ENCODE measurements around the gene ZNF205.
"Not testable (repeated sequence)": the region's sequence is repeated elsewhere in the genome, so short reads cannot be mapped to it uniquely, and the experiment has no call there.

ZNF205 gene
- long read RNA-seq, donor 1, partial matches to known transcripts: 0 of 7 reads
- long read RNA-seq, donor 1, other reads (novel, unspliced or antisense): 0 of 7 reads
- long read RNA-seq, donor 2, partial matches to known transcripts: 0 of 2 reads
- long read RNA-seq, donor 2, other reads (novel, unspliced or antisense): 0 of 2 reads
- long read RNA-seq, donor 3, partial matches to known transcripts: 0 of 2 reads
- long read RNA-seq, donor 3, other reads (novel, unspliced or antisense): 0 of 2 reads
- long read RNA-seq, donor 4, partial matches to known transcripts: 0 of 3 reads
- long read RNA-seq, donor 4, other reads (novel, unspliced or antisense): 0 of 3 reads
- long read RNA-seq, donor 5, partial matches to known transcripts: 0 of 4 reads
- long read RNA-seq, donor 5, other reads (novel, unspliced or antisense): 0 of 4 reads
- long read RNA-seq, donor 6, partial matches to known transcripts: 10 of 14 reads
- long read RNA-seq, donor 6, other reads (novel, unspliced or antisense): 0 of 14 reads
- long read RNA-seq, donor 7: 0 reads
- long read RNA-seq, donor 8, partial matches to known transcripts: 0 of 4 reads
- long read RNA-seq, donor 8, other reads (novel, unspliced or antisense): 0 of 4 reads

DNA sequence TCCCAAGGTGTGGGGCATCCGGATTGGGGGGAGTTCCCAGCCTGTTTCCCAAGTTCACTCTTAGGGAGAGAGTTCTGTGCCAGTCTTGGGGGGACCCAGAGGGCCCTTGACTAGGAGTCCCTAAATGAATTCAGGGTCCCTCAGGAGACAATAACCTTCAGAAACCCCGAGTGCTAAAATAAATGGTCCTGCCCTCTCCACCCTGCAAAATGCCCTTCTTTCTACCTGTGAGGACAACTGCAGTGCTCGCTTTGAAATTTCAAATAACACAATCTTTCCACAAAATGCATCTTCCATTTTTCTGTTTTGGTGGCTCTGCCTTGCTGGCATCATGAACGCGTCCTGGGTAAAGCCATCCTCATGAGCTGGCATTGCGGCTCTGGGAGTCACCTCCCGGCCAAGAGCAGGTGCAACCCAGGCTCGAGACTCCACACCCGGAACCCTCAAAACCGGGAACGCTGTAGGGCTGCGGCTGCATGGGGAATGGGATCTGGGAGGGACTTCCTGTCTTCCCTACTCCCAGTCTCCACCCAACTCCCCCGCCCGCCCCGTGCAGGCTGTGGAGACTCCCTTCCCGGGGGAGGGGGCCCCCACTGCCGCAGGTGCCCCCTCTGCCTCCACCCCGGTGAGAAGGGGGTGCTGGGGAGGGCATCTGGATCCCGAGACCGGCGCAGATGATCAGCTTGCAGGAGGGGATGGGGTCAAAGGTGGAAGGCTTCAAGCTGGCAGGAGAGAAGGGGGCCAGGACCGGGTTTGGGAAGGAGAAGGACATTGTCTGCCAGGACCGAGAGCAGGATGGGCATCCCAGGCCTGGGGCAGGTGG is at the start of gene ZNF205:
Gene ZNF205, plus strand, starts transcription at position 529 of the 823 bp plus-strand sequence. CDS start 845 bp downstream, outside the sequence.
- DNase-seq: peak; percentile 70

DNA sequence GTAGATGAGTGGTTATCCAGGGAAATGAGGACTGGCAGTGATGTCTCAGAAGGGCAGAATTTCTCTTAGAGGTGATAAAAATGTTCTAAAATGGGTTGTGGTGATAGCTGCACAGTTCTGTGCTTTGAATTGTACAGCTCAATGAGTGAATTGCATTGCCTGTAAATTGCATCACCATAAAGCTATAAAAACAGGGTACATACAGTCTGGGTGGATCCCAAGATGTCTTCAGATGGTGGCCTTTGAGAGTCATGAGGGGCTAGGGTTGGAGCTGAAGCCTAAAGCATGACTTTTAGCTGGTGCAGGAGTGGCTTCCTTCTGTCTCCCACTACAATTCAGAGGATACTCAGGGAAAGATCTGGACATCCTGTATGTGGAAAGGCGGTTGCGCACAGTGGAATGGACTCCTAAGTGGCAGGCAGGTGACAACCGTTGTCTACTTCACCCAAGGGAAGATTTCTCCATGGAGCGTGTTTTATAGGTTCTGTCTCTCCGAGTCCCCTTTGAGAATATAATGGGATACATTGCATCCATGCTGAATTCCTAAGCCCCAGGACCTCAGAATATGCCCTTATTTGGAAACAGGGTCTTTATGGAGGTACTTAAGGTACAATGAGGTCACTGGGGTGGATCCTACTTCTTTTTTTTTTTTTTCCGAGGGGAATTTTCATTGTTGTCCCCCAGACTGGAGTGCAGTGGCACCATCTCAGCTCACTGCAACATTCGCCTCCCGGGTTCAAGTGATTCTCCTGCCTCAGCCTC is 48.6 kb upstream of the ZNF205 start:
- no peak for DNase-seq

DNA sequence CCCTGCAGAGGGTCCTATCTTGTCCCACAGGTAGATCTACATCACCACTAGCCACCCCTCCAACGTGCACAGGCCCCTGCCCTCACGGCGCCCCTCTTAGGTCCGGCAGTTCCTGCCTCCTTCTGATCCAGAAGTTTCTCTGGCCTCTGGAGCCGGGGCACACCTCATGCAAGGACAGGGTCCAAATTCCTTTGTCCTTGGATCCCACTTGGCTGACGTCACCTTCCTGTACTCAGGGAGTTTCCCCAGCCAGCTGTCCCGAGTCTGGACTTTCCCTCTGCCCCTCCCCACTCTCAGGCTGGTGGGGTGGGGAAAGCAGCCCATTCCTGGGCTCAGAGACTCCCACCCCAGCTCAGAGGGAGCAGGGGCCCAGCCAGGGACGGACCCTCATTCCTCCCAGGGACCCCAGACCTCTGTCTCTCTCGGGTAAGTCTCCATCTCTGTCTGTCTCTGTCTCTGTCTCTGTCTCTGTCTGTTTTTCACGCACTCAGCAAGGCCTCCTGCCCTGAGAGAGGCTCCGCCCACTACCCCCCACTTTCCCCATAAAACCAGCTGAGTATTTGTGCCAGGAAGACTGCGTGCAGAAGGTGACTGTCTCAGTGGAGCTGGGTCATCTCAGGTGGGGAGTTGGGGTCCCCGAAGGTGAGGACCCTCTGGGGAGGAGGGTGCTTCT is 47.2 kb upstream of the ZNF205 start, which contains the start of gene IL32:
Gene IL32, plus strand, starts transcription at position 572 of the 673 bp plus-strand sequence. CDS start 172 bp downstream, outside the sequence.
- no peak for DNase-seq

DNA sequence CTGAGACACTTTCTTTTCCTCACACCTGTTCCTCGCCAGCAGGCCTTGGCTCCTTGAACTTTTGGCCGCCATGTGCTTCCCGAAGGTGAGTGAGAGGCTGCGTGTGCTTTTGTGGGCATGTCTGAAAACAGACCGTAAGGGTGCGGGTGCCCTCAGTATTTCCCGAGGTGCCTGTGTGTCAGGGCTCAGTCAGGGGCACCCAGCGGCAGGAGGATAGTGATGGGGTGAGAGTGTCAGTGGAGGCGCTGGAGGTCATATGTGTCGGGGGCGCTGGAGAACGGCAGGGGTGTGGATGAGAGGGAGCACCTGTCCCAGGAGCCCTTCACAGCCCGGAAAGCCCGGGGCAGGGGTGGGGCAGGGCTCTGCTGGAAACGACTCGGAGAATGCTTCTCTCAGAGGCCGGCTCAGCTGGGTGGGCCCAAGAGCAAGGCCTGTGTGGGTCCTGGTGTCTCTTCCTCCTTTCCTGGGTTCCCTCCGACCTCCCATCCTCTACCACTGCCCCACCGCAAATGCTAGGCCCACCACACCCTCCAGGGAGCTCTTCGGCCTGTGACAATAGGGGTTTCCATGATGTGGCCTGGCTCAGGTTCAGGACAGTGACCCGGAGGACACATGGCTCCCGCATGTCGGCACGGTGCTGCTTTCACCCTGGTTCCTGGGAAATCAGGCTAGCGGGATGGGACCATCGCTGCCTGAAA is 46.5 kb upstream of the ZNF205 start:
- no peak for DNase-seq

DNA sequence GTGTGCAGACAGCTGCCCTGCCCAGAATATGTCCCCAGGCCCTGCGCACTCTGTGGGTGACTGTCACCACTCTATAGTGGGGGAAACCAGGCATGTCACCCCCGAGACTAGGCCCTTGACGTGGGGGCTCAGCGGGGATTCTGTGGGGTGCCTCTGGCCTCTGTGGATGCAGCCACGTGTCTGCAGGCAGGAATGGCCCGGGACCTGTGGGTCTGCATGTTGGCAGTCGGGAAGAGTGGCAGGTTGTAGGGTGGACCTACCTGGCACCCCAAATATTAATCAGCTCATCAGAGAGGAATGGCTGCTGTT is 46.0 kb upstream of the ZNF205 start:
- no peak for DNase-seq

DNA sequence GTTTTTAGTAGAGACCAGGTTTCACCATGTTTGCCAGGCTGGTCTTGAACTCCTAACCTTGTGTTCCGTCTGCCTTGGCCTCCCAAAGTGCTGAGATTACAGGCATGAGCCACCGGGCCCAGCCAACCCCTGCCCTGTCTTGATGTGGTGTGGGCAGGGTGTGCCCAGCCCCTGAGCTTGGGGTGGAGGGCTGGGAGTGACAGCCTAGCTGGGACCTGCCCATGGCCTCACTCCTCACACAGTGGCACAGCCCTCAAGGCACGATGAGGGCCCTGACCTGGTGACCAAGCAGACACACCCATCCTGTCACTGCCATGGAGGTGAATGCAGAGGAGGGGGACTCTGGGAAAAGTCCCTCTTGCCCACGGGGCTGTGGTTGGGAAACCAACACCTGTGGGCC is 43.9 kb upstream of the ZNF205 start:
- no peak for DNase-seq

DNA sequence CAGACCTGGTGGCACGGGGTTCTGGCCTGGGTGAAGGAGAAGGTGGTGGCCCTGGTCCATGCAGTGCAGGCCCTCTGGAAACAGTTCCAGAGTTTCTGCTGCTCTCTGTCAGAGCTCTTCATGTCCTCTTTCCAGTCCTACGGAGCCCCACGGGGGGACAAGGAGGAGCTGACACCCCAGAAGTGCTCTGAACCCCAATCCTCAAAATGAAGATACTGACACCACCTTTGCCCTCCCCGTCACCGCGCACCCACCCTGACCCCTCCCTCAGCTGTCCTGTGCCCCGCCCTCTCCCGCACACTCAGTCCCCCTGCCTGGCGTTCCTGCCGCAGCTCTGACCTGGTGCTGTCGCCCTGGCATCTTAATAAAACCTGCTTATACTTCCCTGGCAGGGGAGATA is 43.2 kb upstream of the ZNF205 start:
- not testable (repeated sequence) for DNase-seq

DNA sequence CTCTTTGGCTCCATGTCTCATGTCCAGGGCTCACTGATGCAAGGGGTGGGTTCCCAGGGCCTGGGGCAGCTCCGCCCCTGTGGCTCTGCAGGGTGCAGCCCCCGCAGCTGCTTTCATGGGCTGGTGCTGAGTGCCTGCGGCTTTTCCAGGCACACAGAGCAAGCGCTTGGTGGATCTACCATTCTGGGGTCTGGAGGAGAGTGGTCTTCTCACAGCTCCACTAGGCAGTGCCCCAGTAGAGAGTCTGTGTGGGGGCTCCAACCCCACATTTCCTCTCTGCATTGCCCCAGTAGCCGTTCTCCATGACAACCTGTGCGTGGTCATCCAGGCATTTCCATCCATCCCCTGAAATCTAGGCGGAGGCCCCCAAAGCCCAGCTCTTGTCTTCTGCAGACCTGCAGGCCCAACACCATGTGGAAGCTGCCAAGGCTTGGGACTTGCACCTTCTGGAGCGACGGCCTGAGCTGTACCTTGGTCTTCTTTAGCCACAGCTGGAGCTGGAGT is 41.7 kb upstream of the ZNF205 start:
- no peak for DNase-seq

DNA sequence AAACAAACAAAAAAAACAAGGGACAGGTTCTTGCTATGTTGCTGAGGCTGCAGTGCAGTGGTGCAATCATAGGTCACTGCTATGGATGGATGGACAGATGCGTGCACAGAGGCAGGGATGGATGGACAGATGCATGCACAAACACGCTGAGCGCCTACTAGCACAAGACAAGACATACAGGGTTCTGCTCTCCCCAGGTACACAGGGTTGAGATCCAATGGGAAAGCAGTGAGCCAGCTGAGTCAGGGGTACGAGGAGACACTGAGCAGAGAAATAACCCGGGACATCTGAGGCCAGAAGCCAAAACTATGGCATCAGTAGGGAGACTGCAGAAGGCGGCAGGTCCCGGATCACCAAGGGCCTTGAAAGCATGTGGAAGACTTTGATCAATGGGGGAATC is 40.7 kb upstream of the ZNF205 start:
- no peak for DNase-seq

DNA sequence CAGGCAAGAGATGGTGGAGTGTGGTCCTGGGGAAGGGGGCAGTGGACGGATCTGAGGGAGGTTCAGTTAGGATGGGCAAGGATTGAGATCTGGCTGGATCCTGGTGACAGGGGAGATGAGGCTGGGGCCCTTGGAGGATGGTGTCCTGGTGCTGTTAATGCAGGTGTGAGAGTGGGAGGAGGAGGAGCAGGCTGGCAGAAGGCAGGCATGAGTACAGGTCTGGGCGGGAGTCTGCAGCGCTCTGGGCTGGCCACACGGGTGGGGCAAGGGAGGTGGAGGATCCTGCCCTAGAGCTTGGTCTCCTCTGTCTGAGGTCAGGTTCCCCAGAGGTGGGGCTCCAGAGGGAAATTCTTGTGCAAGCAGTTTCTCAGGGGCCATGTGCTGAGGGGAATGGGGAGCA is 40.2 kb upstream of the ZNF205 start:
- DNase-seq: not testable (repeated sequence)

DNA sequence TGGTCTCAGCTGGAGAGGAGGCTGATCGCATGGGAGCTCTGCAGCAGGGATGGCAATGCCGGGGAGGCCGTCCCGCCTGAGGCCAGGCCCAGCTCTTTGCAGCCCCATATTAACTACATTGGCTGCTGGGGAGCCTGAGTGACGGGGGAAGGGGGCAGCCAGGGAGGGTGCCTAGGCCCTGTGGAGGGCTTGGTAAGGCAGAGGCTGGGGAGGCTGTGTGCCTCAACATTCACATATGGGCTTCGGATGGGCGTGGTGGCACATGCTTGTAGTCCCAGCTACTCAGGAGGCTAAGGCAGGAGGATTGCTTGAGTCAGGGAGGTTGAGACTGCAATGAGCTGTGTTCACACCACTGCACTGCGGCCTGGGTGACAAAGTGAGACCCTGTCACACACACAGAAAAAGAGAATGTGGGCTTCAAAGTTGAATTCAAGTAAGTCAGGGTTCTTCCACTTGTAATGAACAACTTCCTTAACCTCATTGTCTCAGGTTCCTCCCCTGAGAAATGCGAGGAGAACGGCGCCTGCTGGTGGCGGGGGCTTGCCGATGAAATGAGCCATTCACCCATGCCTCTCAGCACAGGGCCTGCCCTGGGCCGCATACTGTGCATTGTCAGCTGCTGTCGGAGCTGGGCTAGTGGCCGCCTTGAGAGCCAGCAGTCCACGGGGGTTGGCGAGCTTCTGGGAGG is 39.7 kb upstream of the ZNF205 start:
- DNase-seq: not testable (repeated sequence)

DNA sequence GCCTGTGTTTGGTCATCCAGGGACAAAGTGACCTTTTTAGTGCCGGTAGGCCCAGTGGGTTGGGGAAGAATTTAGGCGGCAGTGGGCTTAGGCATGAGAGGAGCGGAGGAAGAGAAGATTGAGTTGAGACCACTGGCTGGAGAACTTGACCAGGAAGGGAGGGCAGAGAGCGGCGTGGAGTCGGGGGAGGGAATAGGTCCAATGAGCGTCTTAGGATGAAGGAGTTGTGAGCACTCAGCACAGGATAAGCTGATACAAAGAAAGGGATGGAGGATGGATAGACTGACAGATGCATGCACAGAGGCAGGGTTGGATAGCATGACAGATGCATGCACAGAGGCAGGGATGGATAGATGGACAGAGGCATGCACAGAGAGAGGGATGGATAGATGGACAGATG is 38.9 kb upstream of the ZNF205 start:
- no peak for DNase-seq

DNA sequence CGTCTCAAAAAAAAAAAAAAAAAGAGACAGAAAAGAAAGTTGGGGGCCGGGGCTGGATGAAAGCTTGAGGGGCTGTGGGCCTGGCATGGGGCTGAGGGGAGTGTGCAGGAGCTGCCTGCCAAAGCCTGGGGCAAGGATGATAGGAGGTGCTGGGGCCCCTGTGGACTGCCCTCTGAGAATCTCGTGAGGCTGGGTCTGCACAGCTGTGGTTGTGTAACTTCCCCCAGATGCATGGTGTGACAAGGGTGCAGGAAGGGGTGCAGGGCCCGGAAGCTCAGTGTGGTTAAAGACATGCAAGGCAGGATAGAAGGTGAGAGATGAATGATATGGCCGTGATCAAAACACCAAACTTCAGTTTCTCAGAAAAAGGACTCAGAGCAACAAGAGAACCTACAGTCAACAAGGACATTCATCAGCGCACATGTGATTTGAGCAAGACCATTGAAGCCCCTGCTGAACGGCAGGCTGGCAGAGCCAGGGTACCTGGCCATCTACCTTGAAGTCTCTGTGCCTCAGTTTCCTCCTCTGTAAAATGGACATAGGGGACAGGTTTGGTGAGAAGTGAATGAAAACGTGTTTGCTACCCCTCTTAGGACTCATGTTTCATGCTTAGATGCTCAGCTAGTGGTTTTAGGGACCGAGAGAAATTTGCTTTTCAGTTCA is 37.4 kb upstream of the ZNF205 start:
- DNase-seq: no peak

DNA sequence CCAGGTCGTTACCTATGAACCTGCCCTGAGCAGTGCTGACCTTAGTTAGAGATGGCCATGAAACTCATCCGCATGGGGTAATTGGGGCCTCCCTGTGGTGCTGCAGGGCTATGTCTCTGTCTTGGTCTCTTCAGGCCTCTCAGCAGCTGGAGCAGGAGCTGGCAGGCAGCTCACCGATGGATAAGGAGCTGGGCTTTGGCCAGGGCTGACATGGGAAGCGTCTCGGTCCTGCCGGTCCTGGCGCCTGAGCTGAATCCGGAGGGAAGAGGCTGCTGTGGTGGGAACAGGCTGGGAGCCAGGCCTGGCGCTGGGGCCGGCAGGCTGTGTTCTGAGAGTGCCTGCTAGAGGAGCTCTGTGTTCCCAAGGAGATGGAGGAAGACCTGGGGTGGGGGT is 36.9 kb upstream of the ZNF205 start:
- DNase-seq: no peak

DNA sequence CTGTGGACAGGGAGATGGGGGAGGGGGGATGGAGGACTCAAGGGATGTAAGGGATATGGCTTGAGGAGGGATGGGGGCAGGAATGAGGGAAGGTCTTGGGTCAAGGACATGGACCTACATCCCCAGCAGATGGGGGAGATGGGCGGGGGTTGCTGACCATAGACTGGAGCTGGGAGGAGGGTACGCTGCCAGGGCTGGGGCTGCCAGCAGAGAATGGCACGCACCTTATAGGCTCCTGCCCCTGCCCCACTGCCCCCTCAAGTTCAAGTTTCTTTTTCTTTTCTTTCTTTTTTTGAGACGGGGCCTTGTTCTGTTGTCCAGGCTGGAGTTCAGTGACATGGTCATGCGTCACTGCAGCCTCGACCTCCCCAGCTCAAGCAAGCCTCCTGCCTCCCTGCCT is 36.4 kb upstream of the ZNF205 start:
- not testable (repeated sequence) for DNase-seq

DNA sequence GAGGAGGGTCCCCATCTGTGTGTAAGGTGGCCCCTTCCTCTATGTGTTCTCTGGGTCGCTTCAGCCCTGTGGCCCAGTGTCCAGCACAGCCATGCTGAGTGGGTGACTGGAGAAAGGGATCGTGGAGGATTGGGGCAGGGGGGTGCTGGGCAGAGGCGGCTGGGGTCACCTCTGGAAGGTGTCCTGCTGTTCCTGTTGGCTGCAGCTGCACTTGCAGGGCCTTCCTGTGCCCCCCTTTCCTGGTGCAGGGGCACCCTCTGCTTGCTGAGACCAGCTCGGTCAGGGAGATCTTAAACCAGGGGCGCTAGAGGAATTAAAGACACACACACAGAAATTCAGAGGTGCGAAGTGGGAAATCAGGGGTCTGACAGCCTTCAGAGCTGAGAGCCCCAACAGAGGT is 35.8 kb upstream of the ZNF205 start:
- DNase-seq: no peak

DNA sequence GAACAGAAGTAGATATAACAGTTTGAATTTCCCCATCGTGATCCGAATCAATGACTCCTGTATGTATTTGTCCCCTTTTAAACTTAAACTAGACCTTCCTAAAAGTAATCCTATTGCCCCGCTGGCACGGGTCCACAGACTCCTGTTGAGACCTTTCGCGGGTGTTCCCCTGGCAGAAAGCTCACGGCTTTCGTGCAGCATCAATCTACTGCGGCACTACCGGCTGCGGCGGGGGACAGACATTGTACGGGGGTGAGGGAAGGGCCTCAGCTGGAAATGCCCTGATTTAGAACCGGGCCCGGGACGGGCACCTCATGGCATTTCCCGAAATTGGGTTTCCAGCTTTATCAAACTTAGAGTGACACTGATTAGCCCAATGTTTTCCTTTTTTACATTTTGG is 32.4 kb upstream of the ZNF205 start:
- DNase-seq: no peak

DNA sequence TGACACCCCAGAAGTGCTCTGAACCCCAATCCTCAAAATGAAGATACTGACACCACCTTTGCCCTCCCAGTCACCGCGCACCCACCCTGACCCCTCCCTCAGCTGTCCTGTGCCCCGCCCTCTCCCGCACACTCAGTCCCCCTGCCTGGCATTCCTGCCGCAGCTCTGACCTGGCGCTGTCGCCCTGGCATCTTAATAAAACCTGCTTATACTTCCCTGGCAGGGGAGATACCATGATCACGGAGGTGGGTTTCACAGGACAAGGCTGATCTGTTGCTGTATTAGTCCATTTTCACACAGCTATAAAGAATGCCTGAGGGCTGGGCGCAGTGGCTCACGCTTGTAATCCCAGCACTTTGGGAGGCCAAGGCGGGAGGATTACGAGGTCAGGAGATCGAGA is 30.4 kb upstream of the ZNF205 start:
- DNase-seq: not testable (repeated sequence)

DNA sequence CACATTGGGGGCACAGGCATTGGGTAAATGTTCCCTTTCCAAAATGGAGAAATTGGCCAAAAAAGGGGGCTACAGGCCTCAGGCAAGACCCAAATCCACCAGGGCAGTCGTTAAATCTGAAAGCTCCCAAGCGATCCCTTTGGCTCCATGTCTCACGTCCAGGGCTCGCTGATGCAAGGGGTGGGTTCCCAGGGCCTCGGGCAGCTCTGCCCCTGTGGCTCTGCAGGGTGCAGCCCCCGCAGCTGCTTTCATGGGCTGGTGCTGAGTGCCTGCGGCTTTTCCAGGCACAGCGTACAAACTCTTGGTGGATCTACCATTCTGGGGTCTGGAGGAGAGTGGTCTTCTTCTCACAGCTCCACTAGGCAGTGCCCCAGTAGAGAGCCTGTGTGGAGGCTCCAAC is 29.0 kb upstream of the ZNF205 start:
- DNase-seq: not testable (repeated sequence)

DNA sequence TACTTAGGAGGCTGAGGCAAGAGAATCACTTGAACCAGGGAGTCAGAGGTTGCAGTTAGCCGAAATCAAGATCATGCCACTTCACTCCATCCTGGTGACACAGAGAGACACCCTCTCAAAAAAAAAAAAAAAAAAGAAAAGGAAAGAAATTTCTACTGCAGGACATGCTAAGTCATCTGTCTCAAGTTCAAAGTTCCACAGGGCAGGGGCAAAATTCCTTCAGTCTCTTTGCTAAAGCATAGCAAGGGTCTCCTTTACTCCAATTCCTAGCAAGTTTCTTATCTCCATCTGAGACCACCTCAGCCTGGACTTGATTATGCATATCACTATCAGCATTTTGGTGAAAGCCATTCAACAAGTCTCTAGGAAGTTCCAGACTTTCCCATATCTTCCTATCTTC is 27.9 kb upstream of the ZNF205 start:
- no peak for DNase-seq
